Ascending aorta (tissue), 2 donors: Measurements from ENCODE around the gene DYRK2. TPM values are rescaled to one million over a fixed set of nuclear protein-coding genes. Genes with fewer than 3 reads are reported as not detected.

Source experiments
- DNase-seq, 2 donors: peaks; one replicate each; pipeline ENCODE4 v3.0.0-alpha.2; 2019; ENCODE audit warnings: low spot score in 2 of 2
- H3K27ac ChIP-seq, 2 donors: fragments of 200-600 bp; sonication (generic); one replicate each; pipeline ENCODE4 v1.5.1; 2016 to 2017; ENCODE audit warnings: mild to moderate bottlenecking in 1 of 2
- H3K27me3 ChIP-seq: fragments of 200-600 bp; sonication (generic); one replicate; pipeline ENCODE4 v1.5.1; 2017
- H3K36me3 ChIP-seq, 2 donors: fragments of 200-600 bp; sonication (generic); one replicate each; pipeline ENCODE4 v1.5.1; 2016
- H3K4me1 ChIP-seq, 2 donors: fragments of 200-600 bp; sonication (generic); one replicate each; pipeline ENCODE4 v1.5.1; 2016 to 2017; ENCODE audit warnings: mild to moderate bottlenecking in 1 of 2
- H3K4me3 ChIP-seq, 2 donors: fragments of 200-600 bp; sonication (generic); one replicate each; pipeline ENCODE4 v1.5.1; 2016 to 2017; ENCODE audit warnings: mild to moderate bottlenecking in 1 of 2
- H3K9me3 ChIP-seq, 2 donors: fragments of 200-600 bp; sonication (generic); one replicate each; pipeline ENCODE4 v1.5.1; 2016
- CTCF ChIP-seq, 3 experiments: fragments of 200-600 bp in 2 of 3; fragments of 450-650 bp in 1 of 3; sonication (generic) in 2 of 3; IDR thresholded peaks; one replicate each; pipeline ENCODE4 v1.5.1; 2016 to 2019; ENCODE audit warnings: antibody characterized with exemption in 3 of 3, mild to moderate bottlenecking in 1 of 3, moderate library complexity in 1 of 3
- intact Hi-C: fragments of 100-400 bp; cut with DNase I; formaldehyde crosslinking; loops from one replicate; pipeline ENCODE4 v1.15.1; 2023
- total RNA-seq: library from RNA; depleted of rRNA; stranded (reverse); fragments of >200 nt; gene quantifications from one replicate; pipeline ENCODE4 v1.1.0, GENCODE V29; 2016

The DYRK2 gene
- total RNA-seq, 1 donor from 2014 or later, result 40.1 TPM

GRCh38 chr12:67702136-67702535, 53.6 kb downstream of the DYRK2 start:
- H3K27ac ChIP-seq, result no peak overlapping the region
- no peak for DNase-seq
- H3K9me3 ChIP-seq, result no peaks in the 10 kb centered on the region
- H3K36me3 ChIP-seq, result no peaks in the 10 kb centered on the region
- intact Hi-C loops, result no loop called here
- no peaks in the 10 kb centered on the region for H3K27me3 ChIP-seq
- peaks cover 0 to 6% of the 10 kb centered on the region in 2 donors for H3K4me1 ChIP-seq
- no peak overlapping the region for H3K4me3 ChIP-seq
- TF ChIP-seq CTCF (IDR thresholded peaks at IDR 0.05), result no peak

- no peak for DNase-seq
- H3K36me3 ChIP-seq, result no peaks in the 10 kb centered on the region
- H3K9me3 ChIP-seq, result no peaks in the 10 kb centered on the region
- no peaks in the 10 kb centered on the region for H3K27me3 ChIP-seq
- no peak for TF ChIP-seq CTCF (IDR thresholded peaks at IDR 0.05)
- intact Hi-C loops, result no loop called here
- H3K27ac ChIP-seq, result no peak overlapping the region
- peaks cover 0 to 6% of the 10 kb centered on the region in 2 donors for H3K4me1 ChIP-seq
- no peak overlapping the region for H3K4me3 ChIP-seq
These were observed 55.5 kb downstream of the DYRK2 start for GRCh38 chr12:67704071-67704470.

- no peak overlapping the region for H3K4me3 ChIP-seq
- H3K4me1 ChIP-seq, result no peaks in the 10 kb centered on the region
- no peak overlapping the region for H3K27ac ChIP-seq
- no peaks in the 10 kb centered on the region for H3K36me3 ChIP-seq
- DNase-seq, result no peak
- intact Hi-C loops, result no loop called here
- no peak for TF ChIP-seq CTCF (IDR thresholded peaks at IDR 0.05)
- H3K9me3 ChIP-seq, result no peaks in the 10 kb centered on the region
- no peaks in the 10 kb centered on the region for H3K27me3 ChIP-seq
These were observed 57.1 kb downstream of the DYRK2 start for GRCh38 chr12:67705394-67706370.

GRCh38 chr12:67709367-67709954, 60.9 kb downstream of the DYRK2 start:
- Histone ChIP-seq H3K27me3 (no peaks in the 10 kb centered on the region), H3K9me3 (no peaks in the 10 kb centered on the region), H3K36me3 (no peaks in the 10 kb centered on the region), H3K4me3 (no peak overlapping the region), H3K4me1 (no peaks in the 10 kb centered on the region), H3K27ac (no peak overlapping the region)
- no peak for DNase-seq
- TF ChIP-seq CTCF (IDR thresholded peaks at IDR 0.05), result no peak
- intact Hi-C loops, result no loop called here

- intact Hi-C loops, result loop anchor here (10.0 kb wide), 1 partner anchor 114 kb away; no protein-coding TSS in a partner anchor
- TF ChIP-seq CTCF (IDR thresholded peaks at IDR 0.05), result no peak
- H3K36me3 ChIP-seq, result no peaks in the 10 kb centered on the region
These were observed 62.0 kb downstream of the DYRK2 start for GRCh38 chr12:67710582-67710981.

More at GRCh38 chr12:67710582-67710981, 62.0 kb downstream of the DYRK2 start:
- Histone ChIP-seq H3K27me3 (no peaks in the 10 kb centered on the region), H3K9me3 (no peaks in the 10 kb centered on the region), H3K27ac (no peak overlapping the region), H3K4me1 (peaks cover 0 to under 1% of the 10 kb centered on the region in 2 donors), H3K4me3 (no peak overlapping the region)
- no peak for DNase-seq
